GM12878 (cell line): Measurements from ENCODE around the gene ADGRE3. TPM values are rescaled to one million over a fixed set of nuclear protein-coding genes. Genes with fewer than 3 reads are reported as not detected.

Source experiments
- ATAC-seq: fragments of 200-7000 bp; cut with Tn5 transposase; 3 replicates; pipeline ENCODE4 v1.9.1; 2020; ENCODE audit warnings: mild to moderate bottlenecking, moderate library complexity
- BruUV-seq: library from RNA; stranded (reverse); fragments of 400-500 nt; replicated peaks from 2 replicates; lab custom pipeline; 2021; lab: Mats Ljungman, UMichigan
- CTCF ChIA-PET: fragments of 300-600 bp; sonication (Branson Sonifier 250); formaldehyde crosslinking; extraction: SDS; loops from one replicate; lab custom pipeline; 2021; ENCODE audit warnings: inconsistent platforms; lab: Yijun Ruan, JAX
- POLR2A ChIA-PET: fragments of 350-600 bp; formaldehyde crosslinking; extraction: SDS; loops from one replicate; lab custom pipeline; 2021; ENCODE audit warnings: inconsistent platforms; lab: Charles Lee
- RAD21 ChIA-PET: fragments of 300-600 bp; sonication (Branson Sonifier 250); formaldehyde crosslinking; loops from one replicate; lab custom pipeline; 2023; ENCODE audit warnings: antibody characterized with exemption; ENCODE audit not compliant: unreplicated experiment; lab: Charles Lee
- SMC1A ChIA-PET: fragments of 300-600 bp; sonication (Branson Sonifier 250); formaldehyde crosslinking; loops from one replicate; lab custom pipeline; 2023; ENCODE audit not compliant: unreplicated experiment, uncharacterized antibody; lab: Charles Lee
- DNase-seq: peaks from one replicate; pipeline ENCODE4 v3.0.0-alpha.2; 2011; ENCODE audit warnings: low read depth, low spot score
- FAIRE-seq: peaks from 3 replicates; lab custom pipeline; 2011; peaks lifted over from hg19 to GRCh38; lab: Jason Lieb, UNC
- H2AFZ ChIP-seq: 2 replicates; pipeline ENCODE4 v1.6.0; 2011; ENCODE audit warnings: low read depth, low read length, control low read depth; ENCODE audit not compliant: control insufficient read depth
- H3K27ac ChIP-seq: 2 replicates; pipeline ENCODE4 v1.5.1; 2011; ENCODE audit warnings: control low read depth; ENCODE audit not compliant: control insufficient read depth, insufficient read depth
- H3K27me3 ChIP-seq, 2 experiments: replicated peaks in 1 of 2; 2 replicates each; pipeline versions ENCODE4 v1.6.0 to v1.6.1; 2011; ENCODE audit warnings: low read length in 1 of 2; ENCODE audit not compliant: control insufficient read depth in 2 of 2, insufficient read depth in 2 of 2
- H3K36me3 ChIP-seq, 2 experiments: 2 replicates each; pipeline ENCODE4 v1.5.1; 2011; ENCODE audit warnings: low read length in 1 of 2; ENCODE audit not compliant: control insufficient read depth in 2 of 2, insufficient read depth in 2 of 2
- H3K4me1 ChIP-seq: 2 replicates; pipeline ENCODE4 v1.6.1; 2011; ENCODE audit warnings: mild to moderate bottlenecking, low read length, moderate library complexity, mixed read lengths; ENCODE audit not compliant: control insufficient read depth, insufficient read depth
- H3K4me2 ChIP-seq: 2 replicates; pipeline ENCODE4 v1.6.0; 2011; ENCODE audit warnings: control low read depth; ENCODE audit not compliant: control insufficient read depth, insufficient read depth
- H3K4me3 ChIP-seq: fragments of 200-600 bp; sonication (generic); 2 replicates; pipeline ENCODE4 v1.5.1; 2016
- H3K79me2 ChIP-seq: 2 replicates; pipeline ENCODE4 v1.6.0; 2011; ENCODE audit warnings: low read length; ENCODE audit not compliant: control insufficient read depth, insufficient read depth
- H3K9ac ChIP-seq: 2 replicates; pipeline ENCODE4 v1.8.0; 2011; ENCODE audit warnings: low read length, control low read depth, mixed read lengths; ENCODE audit not compliant: control insufficient read depth, insufficient read depth
- H3K9me3 ChIP-seq: replicated peaks from 3 replicates; pipeline ENCODE4 v1.5.1; 2011; ENCODE audit warnings: mild to moderate bottlenecking, low read length; ENCODE audit not compliant: control insufficient read depth, insufficient read depth
- H4K20me1 ChIP-seq: 2 replicates; pipeline ENCODE4 v1.6.0; 2011; ENCODE audit not compliant: control insufficient read depth, insufficient read depth
- EED ChIP-seq: sonication (generic); IDR thresholded peaks from 2 replicates; pipeline ENCODE4 v1.6.1; 2016; ENCODE audit warnings: antibody characterized with exemption, low read depth
- FOXK2 ChIP-seq: fragments of 450-650 bp; IDR thresholded peaks from 2 replicates; pipeline ENCODE4 v1.6.1; 2017; ENCODE audit warnings: mild to moderate bottlenecking, moderate library complexity
- HCFC1 ChIP-seq: fragments of 150-350 bp; IDR thresholded peaks from 2 replicates; pipeline ENCODE4 v1.6.1; 2014; ENCODE audit warnings: low read length
- HDAC2 ChIP-seq: fragments of 200-600 bp; sonication (generic); IDR thresholded peaks from 2 replicates; pipeline ENCODE4 v1.6.1; 2017
- IRF4 ChIP-seq: IDR thresholded peaks from 2 replicates; pipeline ENCODE4 v1.6.1; 2011; ENCODE audit warnings: low read depth, low read length
- TCF12 ChIP-seq: IDR thresholded peaks from 2 replicates; pipeline ENCODE4 v1.6.1; 2011; ENCODE audit warnings: low read depth, mild to moderate bottlenecking, low read length
- TCF7 ChIP-seq: IDR thresholded peaks from 2 replicates; pipeline ENCODE4 v1.6.1; 2014; ENCODE audit warnings: antibody characterized with exemption, borderline replicate concordance
- WRNIP1 ChIP-seq: IDR thresholded peaks from 2 replicates; pipeline ENCODE4 v1.6.1; 2011; ENCODE audit warnings: low read depth, low read length, improper control_type of control experiment, borderline replicate concordance
- YY1 ChIP-seq: IDR thresholded peaks from 2 replicates; pipeline ENCODE4 v1.6.1; 2011; ENCODE audit warnings: low read depth, mild to moderate bottlenecking, low read length
- ZNF207 ChIP-seq: fragments of 450-650 bp; IDR thresholded peaks from 2 replicates; pipeline ENCODE4 v1.6.1; 2014; ENCODE audit warnings: antibody characterized with exemption, mild to moderate bottlenecking, borderline replicate concordance
- ZNF622 ChIP-seq: fragments of 450-650 bp; IDR thresholded peaks from 2 replicates; pipeline ENCODE4 v1.6.1; 2017; ENCODE audit warnings: mild to moderate bottlenecking, inconsistent platforms
- WGBS: methylation state at CpG from one replicate; pipeline ENCODE4 v1.1.6; 2016; ENCODE audit warnings: low lambda C conversion rate; ENCODE audit not compliant: insufficient replicate concordance, insufficient coverage; ENCODE audit errors: missing lambda C conversion rate; 5-methylcytosine and 5-hydroxymethylcytosine counted together
- in situ Hi-C: fragments of 300-500 bp; cut with MboI; formaldehyde crosslinking; loops from 9 replicates; pipeline ENCODE4 v1.14.3; 2018; ENCODE audit warnings: mixed read lengths
- intact Hi-C: fragments of 100-400 bp; cut with micrococcal nuclease; formaldehyde crosslinking; loops from one replicate; pipeline ENCODE4 v1.14.2; 2022; ENCODE audit not compliant: unreplicated experiment
- polyA plus RNA-seq, 11 experiments: library from polyadenylated mRNA; depleted of rRNA in 4 of 11; unstranded in 6 of 11; stranded (reverse) in 5 of 11; fragments of >200 nt; fragmentation: Nextera tagmentation in 4 of 11; fragmentation: Illumina TruSeq in 1 of 11; extraction: Ambion mirVana in 4 of 11; extraction: Trizol in 1 of 11; gene quantifications; 1 replicate in 1 of 11; 2 replicates in 10 of 11; pipeline versions ENCODE4 v1.2.1 to v1.2.3, GENCODE V29; 2011 to 2016; ENCODE audit warnings: inconsistent platforms in 2 of 11, missing spikeins in 2 of 11, low read depth in 1 of 11
- total RNA-seq, 4 experiments: library from RNA; depleted of rRNA in 3 of 4; stranded (reverse); fragments of >200 nt in 3 of 4; fragmentation: Illumina TruSeq in 1 of 4; extraction: Trizol in 1 of 4; gene quantifications; 2 replicates each; pipeline versions ENCODE4 v1.2.1 to v1.2.3, GENCODE V29; 2013 to 2021
- TF ChIP-seq, protein P1 (sequence below): IDR thresholded peaks from 2 replicates; pipeline ENCODE4 v1.6.1; 2012; ENCODE audit warnings: improper control_type of control experiment, low read depth, low read length; ENCODE audit not compliant: insufficient replicate concordance
- TF ChIP-seq, protein P2 (sequence below): IDR thresholded peaks from 2 replicates; pipeline ENCODE4 v1.6.1; 2011; ENCODE audit warnings: borderline replicate concordance, low read depth, mild to moderate bottlenecking, moderate library complexity, mixed read lengths, low read length; ENCODE audit not compliant: insufficient read depth; ENCODE audit errors: extremely low read length
- TF ChIP-seq, protein P3 (sequence below): IDR thresholded peaks from 2 replicates; pipeline ENCODE4 v1.6.1; 2012; ENCODE audit warnings: low read depth, low read length, improper control_type of control experiment

ADGRE3 gene
- total and polyA plus RNA-seq, 10 of the 15 experiments (the other 5 are each of a cell fraction or from before 2014, with no cell fraction given), result 0.04 to 0.10 (median 0.05) TPM; not detected in 6

DNA sequence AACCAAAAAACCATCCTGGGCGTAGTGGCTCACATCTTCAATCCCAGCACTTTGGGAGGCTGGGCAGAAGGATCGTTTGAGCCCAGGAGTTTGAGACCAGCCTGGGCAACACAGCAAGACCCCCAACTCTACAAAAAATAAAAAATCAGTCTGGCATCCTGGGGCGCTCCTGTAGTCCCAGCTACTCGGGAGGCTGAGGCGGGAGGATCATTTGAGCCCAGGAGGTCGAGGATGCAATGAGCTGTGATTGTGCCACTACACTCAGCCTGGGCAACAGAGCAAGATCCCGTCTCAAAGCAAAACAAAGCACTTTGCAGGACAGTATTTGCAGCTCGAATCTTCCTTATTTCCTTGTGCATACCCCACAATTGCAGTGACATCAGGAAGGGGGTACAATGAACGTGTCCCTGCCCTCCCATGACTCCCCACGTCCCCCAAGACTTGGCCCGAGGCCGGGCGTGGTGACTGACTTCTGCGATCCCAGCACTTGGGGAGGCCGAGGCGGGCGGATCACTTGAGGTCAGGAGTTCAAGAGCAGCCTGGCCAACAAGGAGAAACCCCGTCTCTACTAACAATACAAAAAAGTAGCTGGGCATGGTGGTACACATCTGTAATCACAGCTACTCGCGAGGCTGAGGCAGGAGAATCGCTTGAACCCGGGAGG, 103.6 kb downstream of the ADGRE3 start:
- Histone ChIP-seq H3K27ac (peak overlapping the region; percentile 93), H3K4me2 (peak overlapping the region; percentile 66), H3K9me3 (no peaks in the 10 kb centered on the region), H3K27me3 (no peaks in the 10 kb centered on the region), H3K4me3 (peak overlapping the region; percentile 99), H3K36me3 (peaks cover 0 to 3% of the 10 kb centered on the region in 2 experiments; a peak in 2 of 4 replicates), H4K20me1 (no peaks in the 10 kb centered on the region), H3K4me1 (peaks cover 12% of the 10 kb centered on the region), H3K79me2 (peaks cover 22% of the 10 kb centered on the region), H3K9ac (peak overlapping the region; percentile 71), H2AFZ (no peak overlapping the region)
- ChIA-PET SMC1A (interaction anchor here (3.9 to 12.5 kb wide), 2 partner anchors 34 to 117 kb away, joined by 23 to 558 read pairs; partner anchors contain the start of gene ZNF333), POLR2A (interaction anchor here (0.5 to 11.9 kb wide), 3 partner anchors 10 to 1082 kb away, joined by 4 to 190 read pairs (median 11); partner anchors contain the start of gene ZNF333), RAD21 (interaction anchor here (1.6 to 13.6 kb wide), 2 partner anchors 15 to 116 kb away, joined by 3 to 593 read pairs; partner anchors contain the start of gene ZNF333), CTCF (interaction anchor here (0.6 to 14.6 kb wide), 8 partner anchors 10 to 1480 kb away, joined by 3 to 803 read pairs (median 6); partner anchors contain the start of gene ZNF333)
- DNase-seq, result no peak
- in situ Hi-C loops (loop anchor here (5.0 kb wide), 1 partner anchor 116 kb away; no protein-coding TSS in a partner anchor), intact Hi-C loops (loop anchor here (5.0 to 10.0 kb wide), 3 partner anchors 36 to 316 kb away; partner anchors contain the start of gene OR7A17)
- no TSS peak for BruUV-seq
- no peak for ATAC-seq
- 57% methylated on average over 22 of the region's 22 CpGs for WGBS
- no peak for FAIRE-seq
- TF ChIP-seq TCF7, result no peak
- TF ChIP-seq, protein P1, sequence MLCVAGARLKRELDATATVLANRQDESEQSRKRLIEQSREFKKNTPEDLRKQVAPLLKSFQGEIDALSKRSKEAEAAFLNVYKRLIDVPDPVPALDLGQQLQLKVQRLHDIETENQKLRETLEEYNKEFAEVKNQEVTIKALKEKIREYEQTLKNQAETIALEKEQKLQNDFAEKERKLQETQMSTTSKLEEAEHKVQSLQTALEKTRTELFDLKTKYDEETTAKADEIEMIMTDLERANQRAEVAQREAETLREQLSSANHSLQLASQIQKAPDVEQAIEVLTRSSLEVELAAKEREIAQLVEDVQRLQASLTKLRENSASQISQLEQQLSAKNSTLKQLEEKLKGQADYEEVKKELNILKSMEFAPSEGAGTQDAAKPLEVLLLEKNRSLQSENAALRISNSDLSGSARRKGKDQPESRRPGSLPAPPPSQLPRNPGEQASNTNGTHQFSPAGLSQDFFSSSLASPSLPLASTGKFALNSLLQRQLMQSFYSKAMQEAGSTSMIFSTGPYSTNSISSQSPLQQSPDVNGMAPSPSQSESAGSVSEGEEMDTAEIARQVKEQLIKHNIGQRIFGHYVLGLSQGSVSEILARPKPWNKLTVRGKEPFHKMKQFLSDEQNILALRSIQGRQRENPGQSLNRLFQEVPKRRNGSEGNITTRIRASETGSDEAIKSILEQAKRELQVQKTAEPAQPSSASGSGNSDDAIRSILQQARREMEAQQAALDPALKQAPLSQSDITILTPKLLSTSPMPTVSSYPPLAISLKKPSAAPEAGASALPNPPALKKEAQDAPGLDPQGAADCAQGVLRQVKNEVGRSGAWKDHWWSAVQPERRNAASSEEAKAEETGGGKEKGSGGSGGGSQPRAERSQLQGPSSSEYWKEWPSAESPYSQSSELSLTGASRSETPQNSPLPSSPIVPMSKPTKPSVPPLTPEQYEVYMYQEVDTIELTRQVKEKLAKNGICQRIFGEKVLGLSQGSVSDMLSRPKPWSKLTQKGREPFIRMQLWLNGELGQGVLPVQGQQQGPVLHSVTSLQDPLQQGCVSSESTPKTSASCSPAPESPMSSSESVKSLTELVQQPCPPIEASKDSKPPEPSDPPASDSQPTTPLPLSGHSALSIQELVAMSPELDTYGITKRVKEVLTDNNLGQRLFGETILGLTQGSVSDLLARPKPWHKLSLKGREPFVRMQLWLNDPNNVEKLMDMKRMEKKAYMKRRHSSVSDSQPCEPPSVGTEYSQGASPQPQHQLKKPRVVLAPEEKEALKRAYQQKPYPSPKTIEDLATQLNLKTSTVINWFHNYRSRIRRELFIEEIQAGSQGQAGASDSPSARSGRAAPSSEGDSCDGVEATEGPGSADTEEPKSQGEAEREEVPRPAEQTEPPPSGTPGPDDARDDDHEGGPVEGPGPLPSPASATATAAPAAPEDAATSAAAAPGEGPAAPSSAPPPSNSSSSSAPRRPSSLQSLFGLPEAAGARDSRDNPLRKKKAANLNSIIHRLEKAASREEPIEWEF, result no peak
- TF ChIP-seq YY1, result no peak
- TF ChIP-seq EED, result no peak
- no peak for TF ChIP-seq TCF12
- no peak for TF ChIP-seq ZNF622
- TF ChIP-seq HCFC1, result no peak
- no peak for TF ChIP-seq ZNF207
- TF ChIP-seq IRF4, result no peak
- TF ChIP-seq, protein P2, sequence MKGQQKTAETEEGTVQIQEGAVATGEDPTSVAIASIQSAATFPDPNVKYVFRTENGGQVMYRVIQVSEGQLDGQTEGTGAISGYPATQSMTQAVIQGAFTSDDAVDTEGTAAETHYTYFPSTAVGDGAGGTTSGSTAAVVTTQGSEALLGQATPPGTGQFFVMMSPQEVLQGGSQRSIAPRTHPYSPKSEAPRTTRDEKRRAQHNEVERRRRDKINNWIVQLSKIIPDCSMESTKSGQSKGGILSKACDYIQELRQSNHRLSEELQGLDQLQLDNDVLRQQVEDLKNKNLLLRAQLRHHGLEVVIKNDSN, result no peak
- TF ChIP-seq, protein P3, sequence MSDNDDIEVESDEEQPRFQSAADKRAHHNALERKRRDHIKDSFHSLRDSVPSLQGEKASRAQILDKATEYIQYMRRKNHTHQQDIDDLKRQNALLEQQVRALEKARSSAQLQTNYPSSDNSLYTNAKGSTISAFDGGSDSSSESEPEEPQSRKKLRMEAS, result no peak
- TF ChIP-seq HDAC2, result no peak
- no peak for TF ChIP-seq WRNIP1
- TF ChIP-seq FOXK2, result no peak
